HEK293T (cell line): ENCODE measurements around the gene UPF2.

Experiments
- CTCF ChIA-PET: fragments of 350-600 bp; formaldehyde crosslinking; extraction: SDS; loops from one replicate; lab custom pipeline; 2021; ENCODE audit warnings: antibody characterized with exemption, inconsistent platforms; lab: Yijun Ruan, JAX
- POLR2A ChIA-PET: fragments of 350-600 bp; formaldehyde crosslinking; extraction: SDS; loops from one replicate; lab custom pipeline; 2020; ENCODE audit warnings: antibody characterized with exemption, inconsistent platforms; lab: Yijun Ruan, JAX
- DNase-seq: peaks from one replicate; pipeline ENCODE4 v3.0.0; 2012; ENCODE audit warnings: mixed read lengths; ENCODE audit errors: extremely low spot score
- ARNT ChIP-seq: fragments of 450-650 bp; IDR thresholded peaks from 2 replicates; pipeline ENCODE4 v1.6.1; 2017; ENCODE audit warnings: mild to moderate bottlenecking
- BHLHE40 ChIP-seq: fragments of 450-650 bp; IDR thresholded peaks from 2 replicates; pipeline ENCODE4 v1.6.1; 2016; ENCODE audit warnings: mild to moderate bottlenecking, moderate library complexity, borderline replicate concordance
- CTBP1 ChIP-seq: fragments of 450-650 bp; IDR thresholded peaks from 2 replicates; pipeline ENCODE4 v1.6.1; 2016; ENCODE audit warnings: borderline replicate concordance
- ELF4 ChIP-seq: fragments of 450-650 bp; IDR thresholded peaks from 2 replicates; pipeline ENCODE4 v1.6.1; 2017; ENCODE audit warnings: antibody characterized with exemption
- FOXA1 ChIP-seq: fragments of 450-650 bp; IDR thresholded peaks from 2 replicates; pipeline ENCODE4 v1.6.1; 2016; ENCODE audit warnings: mild to moderate bottlenecking
- FOXK2 ChIP-seq: fragments of 450-650 bp; IDR thresholded peaks from 2 replicates; pipeline ENCODE4 v1.6.1; 2016; ENCODE audit warnings: mild to moderate bottlenecking
- FOXM1 ChIP-seq: fragments of 450-650 bp; IDR thresholded peaks from 2 replicates; pipeline ENCODE4 v1.6.1; 2017; ENCODE audit warnings: mild to moderate bottlenecking, borderline replicate concordance
- HDGF ChIP-seq: fragments of 450-650 bp; IDR thresholded peaks from 2 replicates; pipeline ENCODE4 v1.6.1; 2017; ENCODE audit warnings: antibody characterized with exemption, borderline replicate concordance
- L3MBTL2 ChIP-seq: fragments of 450-650 bp; conservative IDR thresholded peaks from 2 replicates; pipeline ENCODE4 v1.6.1; 2016; ENCODE audit warnings: mild to moderate bottlenecking
- LEF1 ChIP-seq: fragments of 450-650 bp; IDR thresholded peaks from 2 replicates; pipeline ENCODE4 v1.6.1; 2017; ENCODE audit warnings: mild to moderate bottlenecking, borderline replicate concordance
- NFRKB ChIP-seq: fragments of 450-650 bp; IDR thresholded peaks from 2 replicates; pipeline ENCODE4 v1.6.1; 2016; ENCODE audit warnings: mild to moderate bottlenecking, moderate library complexity
- SP1 ChIP-seq: fragments of 450-650 bp; IDR thresholded peaks from 2 replicates; pipeline ENCODE4 v1.6.1; 2017
- SUZ12 ChIP-seq: fragments of 450-650 bp; IDR thresholded peaks from 2 replicates; pipeline ENCODE4 v1.6.1; 2016; ENCODE audit warnings: mild to moderate bottlenecking
- TARDBP ChIP-seq: fragments of 450-650 bp; IDR thresholded peaks from 2 replicates; pipeline ENCODE4 v1.6.1; 2016
- ZNF384 ChIP-seq: fragments of 450-650 bp; IDR thresholded peaks from 2 replicates; pipeline ENCODE4 v1.6.1; 2016
- TF ChIP-seq, protein P1 (sequence below): fragments of 450-650 bp; IDR thresholded peaks from 2 replicates; pipeline ENCODE4 v1.6.1; 2016

UPF2 gene

DNA sequence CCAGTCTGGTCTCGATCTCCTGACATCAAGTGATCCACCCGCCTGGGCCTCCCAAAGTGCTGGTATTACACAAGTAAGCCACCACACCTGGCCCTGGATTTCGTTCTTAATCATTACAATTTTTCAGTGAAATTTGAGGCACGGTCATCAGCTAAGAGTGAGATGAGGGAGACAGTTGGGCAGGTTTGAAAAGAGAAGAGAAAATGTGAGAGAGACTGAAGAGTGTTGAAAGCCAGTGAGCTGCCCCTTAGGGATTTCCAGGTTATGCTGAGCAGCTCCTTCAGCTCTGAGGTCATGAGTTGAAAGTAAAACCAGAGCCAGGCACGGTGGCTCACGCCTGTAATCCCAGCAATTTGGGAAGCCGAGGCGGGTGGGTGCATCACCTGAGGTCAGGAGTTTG is 5.9 kb upstream of the UPF2 start:
- ChIA-PET CTCF (no interaction called here), POLR2A (no interaction called here)
- DNase-seq = no peak
- TF ChIP-seq, protein P1, sequence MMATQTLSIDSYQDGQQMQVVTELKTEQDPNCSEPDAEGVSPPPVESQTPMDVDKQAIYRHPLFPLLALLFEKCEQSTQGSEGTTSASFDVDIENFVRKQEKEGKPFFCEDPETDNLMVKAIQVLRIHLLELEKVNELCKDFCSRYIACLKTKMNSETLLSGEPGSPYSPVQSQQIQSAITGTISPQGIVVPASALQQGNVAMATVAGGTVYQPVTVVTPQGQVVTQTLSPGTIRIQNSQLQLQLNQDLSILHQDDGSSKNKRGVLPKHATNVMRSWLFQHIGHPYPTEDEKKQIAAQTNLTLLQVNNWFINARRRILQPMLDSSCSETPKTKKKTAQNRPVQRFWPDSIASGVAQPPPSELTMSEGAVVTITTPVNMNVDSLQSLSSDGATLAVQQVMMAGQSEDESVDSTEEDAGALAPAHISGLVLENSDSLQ = no peak
- no peak for TF ChIP-seq CTBP1
- TF ChIP-seq ARNT = no peak
- TF ChIP-seq FOXK2 = no peak
- no peak for TF ChIP-seq HDGF
- TF ChIP-seq TARDBP = no peak
- no peak for TF ChIP-seq FOXA1
- no peak for TF ChIP-seq LEF1
- TF ChIP-seq ZNF384 = no peak
- no peak for TF ChIP-seq ELF4
- TF ChIP-seq NFRKB = no peak
- no peak for TF ChIP-seq SUZ12
- TF ChIP-seq L3MBTL2 = no peak
- TF ChIP-seq SP1 = no peak
- TF ChIP-seq FOXM1 = no peak
- TF ChIP-seq BHLHE40 = no peak

DNA sequence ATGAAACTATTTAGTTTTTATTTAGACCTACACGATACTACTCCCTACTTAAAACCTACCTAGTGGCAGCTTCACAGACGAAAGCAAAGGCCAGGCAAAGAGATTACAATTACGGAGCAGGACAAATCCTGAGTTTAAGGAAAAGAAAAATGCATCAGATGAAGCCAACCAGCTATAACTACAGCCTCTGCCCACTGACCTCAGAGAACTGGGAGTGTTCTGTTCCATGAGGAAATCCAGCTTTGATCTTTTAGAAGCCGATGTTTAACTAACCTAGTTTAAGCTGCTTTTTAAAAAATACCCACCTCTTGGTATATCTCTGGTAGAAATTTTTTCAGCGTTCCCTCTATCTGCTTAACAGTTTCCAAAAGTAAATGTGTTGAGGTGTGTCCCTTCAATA is 3.0 kb upstream of the UPF2 start:
- POLR2A ChIA-PET = no interaction called here
- DNase-seq = no peak
- TF ChIP-seq FOXA1 (no peak), LEF1 (no peak), FOXK2 (no peak), NFRKB (no peak), ELF4 (no peak), SP1 (no peak), TARDBP (no peak), FOXM1 (no peak), ARNT (no peak), HDGF (no peak), L3MBTL2 (no peak), ZNF384 (no peak), BHLHE40 (no peak), CTBP1 (no peak), SUZ12 (no peak)
- TF ChIP-seq, protein P1 = no peak
- CTCF ChIA-PET = no interaction called here

DNA sequence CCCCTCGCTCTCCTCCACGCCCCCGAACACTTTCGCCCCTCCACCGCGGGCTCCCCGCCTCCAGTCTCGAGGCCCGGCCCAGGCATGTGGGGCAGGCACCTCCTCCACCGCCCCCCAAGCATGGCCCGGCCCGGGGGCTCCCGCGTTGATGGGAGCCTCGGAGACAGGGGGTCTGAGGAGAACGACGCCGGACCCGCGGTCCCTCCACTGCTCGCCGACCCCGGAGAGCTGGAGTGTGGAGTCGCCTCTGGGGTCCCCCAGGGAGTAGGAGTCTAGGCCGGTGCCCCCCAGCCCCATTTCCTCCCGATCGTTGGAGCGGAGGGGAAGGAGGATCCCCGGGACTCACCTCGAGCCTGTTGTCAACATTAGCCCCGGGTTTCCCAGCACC is 206 bp downstream of the UPF2 start:
- ChIA-PET POLR2A (interaction anchor here (0.7 to 3.0 kb wide), 10 partner anchors 9 to 284 kb away, joined by 3 to 22 read pairs (median 4); partner anchors contain the start of gene DHTKD1), CTCF (interaction anchor here (1.1 kb wide), 1 partner anchor 56 kb away, joined by 3 read pairs; no protein-coding TSS in a partner anchor)
- no peak for DNase-seq
- TF ChIP-seq L3MBTL2 (peak; percentile 52; the same call in 1 of the 2 replicates), FOXK2 (no peak)

DNA sequence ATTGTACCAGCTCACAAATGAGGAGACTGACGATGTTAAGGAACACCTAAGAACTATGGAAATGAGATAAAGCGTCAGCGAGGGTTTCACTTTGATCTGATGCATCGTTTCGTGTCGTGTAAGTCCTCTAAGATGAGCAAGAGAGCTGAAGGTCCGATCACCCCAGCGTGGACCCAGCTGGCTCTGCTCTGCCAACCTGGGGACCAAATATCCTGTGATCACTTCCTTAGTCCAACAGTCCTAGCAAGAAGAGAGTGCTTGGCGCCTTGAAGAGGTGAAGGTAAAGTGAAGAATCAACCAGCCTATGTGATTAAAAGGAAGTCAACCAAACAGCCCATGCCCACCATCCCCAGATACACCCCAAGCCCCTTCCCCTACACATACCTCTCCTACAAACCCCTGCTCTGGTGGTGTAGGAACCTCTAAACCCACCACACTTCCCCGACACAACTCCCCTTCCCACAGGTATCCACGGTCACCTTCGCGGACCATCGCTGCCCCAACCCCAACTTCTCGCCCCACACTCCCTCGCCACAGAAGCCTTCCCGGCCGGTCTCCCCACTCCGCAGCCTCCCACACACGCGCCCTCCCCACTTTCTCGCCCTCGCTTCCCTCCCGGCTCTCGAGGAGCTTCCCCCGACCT is 722 bp downstream of the UPF2 start:
- peak; percentile 13 for DNase-seq
- CTCF ChIA-PET = interaction anchor here (0.6 to 1.1 kb wide), 2 partner anchors 30 to 56 kb away, joined by 3 read pairs; no protein-coding TSS in a partner anchor
- POLR2A ChIA-PET = interaction anchor here (1.0 to 3.0 kb wide), 5 partner anchors 13 to 284 kb away, joined by 3 to 22 read pairs (median 5); partner anchors contain the start of gene DHTKD1
- TF ChIP-seq LEF1 (no peak), SP1 (no peak), HDGF (no peak)

DNA sequence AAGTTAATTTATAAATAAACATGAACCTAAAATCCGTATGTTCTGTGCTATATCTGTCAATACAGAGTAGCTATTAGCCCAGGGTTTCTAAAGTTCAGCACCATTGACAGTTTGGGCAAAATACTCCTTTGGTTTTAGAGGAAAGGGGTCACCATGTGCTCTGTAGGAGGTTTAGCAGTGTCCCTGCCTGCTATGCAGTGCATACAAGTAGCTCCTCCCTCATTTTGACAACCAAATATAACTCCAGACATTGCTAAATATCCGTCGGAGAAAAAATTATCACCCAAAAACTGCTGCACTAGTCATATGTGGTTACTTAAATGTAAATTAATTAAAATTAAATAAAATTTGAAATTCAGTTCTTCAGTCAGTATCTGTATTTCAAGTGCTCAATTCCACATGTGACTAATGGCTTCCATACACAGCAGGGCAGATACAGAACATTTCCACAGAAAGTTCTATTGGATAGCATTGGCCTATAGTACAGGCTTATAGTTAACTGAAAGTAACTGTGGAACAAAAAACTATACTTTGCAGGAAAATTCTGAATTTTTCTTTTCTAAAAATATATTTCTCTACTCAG is 6.4 kb downstream of the UPF2 start:
- ChIA-PET CTCF (no interaction called here), POLR2A (no interaction called here)
- TF ChIP-seq, protein P1 = no peak
- TF ChIP-seq SP1 (no peak), LEF1 (no peak), CTBP1 (no peak), FOXK2 (no peak), ELF4 (no peak), ARNT (no peak), ZNF384 (no peak), L3MBTL2 (no peak), NFRKB (no peak), FOXA1 (no peak), BHLHE40 (no peak), SUZ12 (no peak), FOXM1 (no peak), HDGF (no peak), TARDBP (no peak)
- DNase-seq = no peak

DNA sequence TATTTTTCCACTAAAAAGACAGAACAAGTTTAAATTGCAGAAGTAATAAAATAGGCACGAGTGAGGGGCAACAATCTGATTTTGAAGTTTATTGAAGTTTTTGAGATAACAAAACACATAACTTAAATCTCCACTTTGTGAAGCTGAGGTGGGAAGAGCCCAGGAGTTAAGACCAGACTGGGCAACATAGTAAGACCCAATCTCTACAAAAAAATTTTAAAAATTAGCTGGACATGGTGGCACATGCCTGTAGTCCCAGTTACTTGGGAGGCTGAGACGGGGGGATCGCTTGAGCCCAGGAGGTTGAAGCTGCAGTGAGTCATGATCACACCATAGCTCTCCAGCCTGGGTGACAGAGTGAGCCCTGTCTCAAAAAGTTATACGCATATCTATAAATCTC is 11.2 kb downstream of the UPF2 start:
- POLR2A ChIA-PET = no interaction called here
- no peak for DNase-seq
- CTCF ChIA-PET = no interaction called here
- TF ChIP-seq FOXM1 (no peak), CTBP1 (no peak), FOXA1 (no peak), HDGF (no peak)
